ENCODE data around the gene BEAN1. TPM values are rescaled to one million over a fixed set of nuclear protein-coding genes. Genes with fewer than 3 reads are reported as not detected.

Gene BEAN1
- total and polyA plus RNA-seq, 8 donors = 0.40 to 3.7 (median 0.55) TPM; not detected in 5

DNA sequence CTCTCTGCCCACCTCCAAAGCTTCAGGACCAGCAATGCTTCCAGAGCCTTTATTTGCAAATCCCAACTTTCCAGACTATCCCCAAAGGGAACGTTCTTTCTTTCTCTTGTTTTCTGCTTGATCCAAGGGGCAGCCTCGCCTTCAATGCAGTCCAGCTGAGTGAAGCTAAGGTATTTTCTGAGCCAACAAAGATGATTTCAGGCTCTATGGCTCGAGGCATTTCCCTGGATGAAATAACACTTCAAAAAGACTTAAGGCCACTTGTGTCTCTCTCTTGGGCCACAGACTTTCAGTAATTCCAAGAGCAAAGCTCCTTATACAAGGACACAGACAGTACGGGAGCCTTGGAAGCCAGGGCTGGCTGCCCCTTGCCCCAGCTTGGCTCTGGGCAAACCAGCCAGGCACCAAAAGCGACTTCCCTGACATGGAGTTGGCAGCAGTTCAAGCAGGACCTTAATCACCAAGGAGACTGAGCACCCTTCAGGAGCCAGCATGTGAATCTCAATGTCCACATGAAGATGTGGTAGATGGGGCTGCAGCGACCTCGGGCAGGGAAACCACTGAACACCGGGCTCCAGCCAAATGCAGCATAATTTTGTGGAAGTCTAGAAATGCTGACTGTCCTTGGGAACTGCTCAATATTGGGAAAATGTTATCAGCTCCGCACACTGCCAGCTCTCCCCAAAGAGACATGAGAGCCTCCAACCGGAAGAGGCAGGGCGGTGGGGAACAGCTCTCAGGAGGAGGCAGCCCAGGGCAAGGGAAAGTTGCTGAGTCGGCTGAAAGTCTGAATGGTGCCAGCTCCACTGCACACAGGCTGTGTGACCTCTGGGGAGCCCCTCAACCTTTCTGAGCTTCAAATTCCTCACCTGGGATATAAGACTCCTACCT is 83.9 kb downstream of the BEAN1 start:
- WGBS, 5 donors = 56 to 68% (median 60%) methylated on average over 12 of the region's 12 CpGs
- intact Hi-C loops (cut with DNase I; ENCODE audit: low total_unique reads) = no loop called here
- Histone ChIP-seq H3K4me3 (no peak overlapping the region), H3K27ac (peak overlapping the region in 4 of 5 donors; percentile 58 to 71 (median 66)), H3K9me3 (no peaks in the 10 kb centered on the region), H3K4me1 (peaks cover 38 to 60% (median 49%) of the 10 kb centered on the region in 4 donors), H3K36me3 (peaks cover 0 to 53% (median 18%) of the 10 kb centered on the region in 4 donors), H3K27me3 (no peaks in the 10 kb centered on the region)
- peak; percentile 50 to 66 for DNase-seq
- TF ChIP-seq POLR2A (IDR thresholded peaks at IDR 0.05) (no peak), EP300 (IDR thresholded peaks at IDR 0.05) (no peak), POLR2AphosphoS5 (IDR thresholded peaks at IDR 0.05) (no peak)
- TF ChIP-seq, protein P1, sequence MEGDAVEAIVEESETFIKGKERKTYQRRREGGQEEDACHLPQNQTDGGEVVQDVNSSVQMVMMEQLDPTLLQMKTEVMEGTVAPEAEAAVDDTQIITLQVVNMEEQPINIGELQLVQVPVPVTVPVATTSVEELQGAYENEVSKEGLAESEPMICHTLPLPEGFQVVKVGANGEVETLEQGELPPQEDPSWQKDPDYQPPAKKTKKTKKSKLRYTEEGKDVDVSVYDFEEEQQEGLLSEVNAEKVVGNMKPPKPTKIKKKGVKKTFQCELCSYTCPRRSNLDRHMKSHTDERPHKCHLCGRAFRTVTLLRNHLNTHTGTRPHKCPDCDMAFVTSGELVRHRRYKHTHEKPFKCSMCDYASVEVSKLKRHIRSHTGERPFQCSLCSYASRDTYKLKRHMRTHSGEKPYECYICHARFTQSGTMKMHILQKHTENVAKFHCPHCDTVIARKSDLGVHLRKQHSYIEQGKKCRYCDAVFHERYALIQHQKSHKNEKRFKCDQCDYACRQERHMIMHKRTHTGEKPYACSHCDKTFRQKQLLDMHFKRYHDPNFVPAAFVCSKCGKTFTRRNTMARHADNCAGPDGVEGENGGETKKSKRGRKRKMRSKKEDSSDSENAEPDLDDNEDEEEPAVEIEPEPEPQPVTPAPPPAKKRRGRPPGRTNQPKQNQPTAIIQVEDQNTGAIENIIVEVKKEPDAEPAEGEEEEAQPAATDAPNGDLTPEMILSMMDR (IDR thresholded peaks at IDR 0.05) = no peak

DNA sequence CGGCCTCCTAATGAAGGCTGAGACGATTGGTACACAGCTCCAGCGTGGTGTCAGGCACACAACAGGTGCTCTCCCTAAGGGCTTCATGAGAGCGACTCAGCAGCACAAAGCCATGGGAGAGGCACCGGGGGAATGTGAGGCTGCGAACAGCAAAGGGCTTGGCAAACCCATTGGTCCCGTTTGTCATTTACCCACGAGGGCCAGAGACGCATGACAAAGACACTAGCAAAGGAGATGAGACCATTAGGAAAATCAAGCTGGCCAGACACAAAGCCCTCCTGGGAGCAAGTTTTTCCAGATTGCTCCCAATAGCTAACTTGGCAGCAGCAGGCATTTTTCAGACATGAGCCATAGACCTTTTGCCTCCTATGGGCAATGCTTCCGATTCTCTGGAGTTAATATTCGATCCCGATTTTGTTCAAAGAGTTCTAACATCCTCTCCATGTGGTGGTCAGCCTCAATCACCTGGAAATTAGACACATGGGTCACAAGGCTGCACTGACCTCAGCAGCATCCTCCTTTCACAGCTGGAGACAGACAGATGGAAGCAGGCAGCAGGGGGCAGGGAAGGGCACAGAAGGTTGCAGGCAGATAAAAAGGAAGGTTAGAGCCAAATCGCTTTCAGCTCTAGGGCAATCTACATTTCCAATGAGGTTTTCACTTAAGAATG is 84.6 kb downstream of the BEAN1 start:
- peaks cover 0 to 53% (median 18%) of the 10 kb centered on the region in 4 donors for H3K36me3 ChIP-seq
- WGBS, 5 donors = 42 to 69% (median 67%) methylated on average over 13 of the region's 13 CpGs
- peak overlapping the region in 4 of 5 donors; percentile 58 to 71 (median 66) for H3K27ac ChIP-seq
- TF ChIP-seq, protein P1 (IDR thresholded peaks at IDR 0.05) = no peak
- no peak for TF ChIP-seq POLR2AphosphoS5 (IDR thresholded peaks at IDR 0.05)
- TF ChIP-seq EP300 (IDR thresholded peaks at IDR 0.05) = no peak
- no peak for TF ChIP-seq POLR2A (IDR thresholded peaks at IDR 0.05)
- DNase-seq = peak; percentile 25 to 53
- H3K4me1 ChIP-seq = peaks cover 45 to 68% (median 57%) of the 10 kb centered on the region in 4 donors
- H3K4me3 ChIP-seq = no peak overlapping the region
- intact Hi-C loops (cut with DNase I; ENCODE audit: low total_unique reads) = no loop called here
- no peaks in the 10 kb centered on the region for H3K27me3 ChIP-seq
- H3K9me3 ChIP-seq = no peaks in the 10 kb centered on the region

GRCh38 chr16:66512272-66513110 is 85.4 kb downstream of the BEAN1 start:
- H3K4me3 ChIP-seq = no peak overlapping the region
- peaks cover 50 to 72% (median 64%) of the 10 kb centered on the region in 4 donors for H3K4me1 ChIP-seq
- peak in 1 of 2 donors; percentile 21 for DNase-seq
- peaks cover 0 to 46% (median 18%) of the 10 kb centered on the region in 4 donors for H3K36me3 ChIP-seq
- no peaks in the 10 kb centered on the region for H3K27me3 ChIP-seq
- intact Hi-C loops (cut with DNase I; ENCODE audit: low total_unique reads) = no loop called here
- H3K9me3 ChIP-seq = no peaks in the 10 kb centered on the region
- no peak for TF ChIP-seq POLR2A (IDR thresholded peaks at IDR 0.05)
- TF ChIP-seq EP300 (IDR thresholded peaks at IDR 0.05) = no peak
- TF ChIP-seq, protein P1 (IDR thresholded peaks at IDR 0.05) = no peak
- no peak for TF ChIP-seq POLR2AphosphoS5 (IDR thresholded peaks at IDR 0.05)
- 89 to 96% (median 92%) methylated on average over 15 of the region's 15 CpGs for WGBS, 5 donors
- peak overlapping the region in 4 of 5 donors; percentile 58 to 71 (median 66) for H3K27ac ChIP-seq
